ENCODE measurements around the gene ABCA1. TPM values are rescaled to one million over a fixed set of nuclear protein-coding genes. Genes with fewer than 3 reads are reported as not detected.
A peak's percentile ranks its signal among the peaks of the same experiment; 100 is the strongest.
"Not testable (repeated sequence)": the region's sequence is repeated elsewhere in the genome, so short reads cannot be mapped to it uniquely, and the experiment has no call there.

Gene ABCA1
- total RNA-seq, 1 experiment from 2014 or later = 3.6 TPM

GRCh38 chr9:104931256-104931655 lies 3.3 kb upstream of the ABCA1 start:
- H3K4me3 ChIP-seq (ENCODE audit: insufficient read depth, low read depth, low read length) = no peak overlapping the region
- no peaks in the 10 kb centered on the region for H3K36me3 ChIP-seq (replicated peaks; ENCODE audit: control insufficient read depth, insufficient read depth, low read length)
- peaks cover 12% of the 10 kb centered on the region for H3K27me3 ChIP-seq (ENCODE audit: control insufficient read depth, insufficient read depth, low read length)
- DNase-seq = no peak

- peak; percentile 72 for DNase-seq
- Histone ChIP-seq H3K36me3 (replicated peaks; ENCODE audit: control insufficient read depth, insufficient read depth, low read length) (no peaks in the 10 kb centered on the region), H3K27me3 (ENCODE audit: control insufficient read depth, insufficient read depth, low read length) (peaks cover 14% of the 10 kb centered on the region), H3K4me3 (ENCODE audit: insufficient read depth, low read depth, low read length) (peak overlapping the region; percentile 63)
These were observed 591 bp downstream of the ABCA1 start for GRCh38 chr9:104927216-104927911.

GRCh38 chr9:104923740-104924139 lies 4.2 kb downstream of the ABCA1 start:
- Histone ChIP-seq H3K36me3 (replicated peaks; ENCODE audit: control insufficient read depth, insufficient read depth, low read length) (no peaks in the 10 kb centered on the region), H3K27me3 (ENCODE audit: control insufficient read depth, insufficient read depth, low read length) (peaks cover 14% of the 10 kb centered on the region), H3K4me3 (ENCODE audit: insufficient read depth, low read depth, low read length) (no peak overlapping the region)
- no peak for DNase-seq

- peaks cover 14% of the 10 kb centered on the region for H3K27me3 ChIP-seq (ENCODE audit: control insufficient read depth, insufficient read depth, low read length)
- H3K4me3 ChIP-seq (ENCODE audit: insufficient read depth, low read depth, low read length) = no peak overlapping the region
- DNase-seq = no peak
- no peaks in the 10 kb centered on the region for H3K36me3 ChIP-seq (replicated peaks; ENCODE audit: control insufficient read depth, insufficient read depth, low read length)
These were observed 4.7 kb downstream of the ABCA1 start for GRCh38 chr9:104923289-104923688.

GRCh38 chr9:104922748-104923147 lies 5.2 kb downstream of the ABCA1 start:
- not testable (repeated sequence) for DNase-seq; H3K36me3 ChIP-seq (replicated peaks; ENCODE audit: control insufficient read depth, insufficient read depth, low read length); H3K4me3 ChIP-seq (ENCODE audit: insufficient read depth, low read depth, low read length)

GRCh38 chr9:104921067-104921741 lies 6.8 kb downstream of the ABCA1 start:
- H3K4me3 ChIP-seq (ENCODE audit: insufficient read depth, low read depth, low read length) = no peak overlapping the region
- H3K36me3 ChIP-seq (replicated peaks; ENCODE audit: control insufficient read depth, insufficient read depth, low read length) = no peaks in the 10 kb centered on the region
- peaks cover 2% of the 10 kb centered on the region; the same call in 1 of the 2 replicates for H3K27me3 ChIP-seq (ENCODE audit: control insufficient read depth, insufficient read depth, low read length)
- no peak for DNase-seq

More at GRCh38 chr9:104922748-104923147, 5.2 kb downstream of the ABCA1 start:
- H3K27me3 ChIP-seq (ENCODE audit: control insufficient read depth, insufficient read depth, low read length) = peaks cover 14% of the 10 kb centered on the region

- no peaks in the 10 kb centered on the region for H3K36me3 ChIP-seq (replicated peaks; ENCODE audit: control insufficient read depth, insufficient read depth, low read length)
- no peak for DNase-seq
- no peak overlapping the region for H3K4me3 ChIP-seq (ENCODE audit: insufficient read depth, low read depth, low read length)
- no peaks in the 10 kb centered on the region for H3K27me3 ChIP-seq (ENCODE audit: control insufficient read depth, insufficient read depth, low read length)
These were observed 12.2 kb downstream of the ABCA1 start for GRCh38 chr9:104915753-104916152.

GRCh38 chr9:104915049-104915448 lies 12.9 kb downstream of the ABCA1 start:
- no peaks in the 10 kb centered on the region for H3K27me3 ChIP-seq (ENCODE audit: control insufficient read depth, insufficient read depth, low read length)
- no peaks in the 10 kb centered on the region for H3K36me3 ChIP-seq (replicated peaks; ENCODE audit: control insufficient read depth, insufficient read depth, low read length)
- DNase-seq = no peak
- H3K4me3 ChIP-seq (ENCODE audit: insufficient read depth, low read depth, low read length) = no peak overlapping the region

GRCh38 chr9:104914466-104914865 lies 13.5 kb downstream of the ABCA1 start:
- Histone ChIP-seq H3K27me3 (ENCODE audit: control insufficient read depth, insufficient read depth, low read length) (no peaks in the 10 kb centered on the region), H3K4me3 (ENCODE audit: insufficient read depth, low read depth, low read length) (no peak overlapping the region), H3K36me3 (replicated peaks; ENCODE audit: control insufficient read depth, insufficient read depth, low read length) (no peaks in the 10 kb centered on the region)
- DNase-seq = no peak

- H3K36me3 ChIP-seq (replicated peaks; ENCODE audit: control insufficient read depth, insufficient read depth, low read length) = no peaks in the 10 kb centered on the region
- no peaks in the 10 kb centered on the region for H3K27me3 ChIP-seq (ENCODE audit: control insufficient read depth, insufficient read depth, low read length)
- no peak for DNase-seq
- no peak overlapping the region for H3K4me3 ChIP-seq (ENCODE audit: insufficient read depth, low read depth, low read length)
These were observed 15.3 kb downstream of the ABCA1 start for GRCh38 chr9:104912606-104913005.

- H3K4me3 ChIP-seq (ENCODE audit: insufficient read depth, low read depth, low read length) = no peak overlapping the region
- H3K27me3 ChIP-seq (ENCODE audit: control insufficient read depth, insufficient read depth, low read length) = no peaks in the 10 kb centered on the region; the same call in 1 of the 2 replicates
- DNase-seq = no peak
- H3K36me3 ChIP-seq (replicated peaks; ENCODE audit: control insufficient read depth, insufficient read depth, low read length) = no peaks in the 10 kb centered on the region
These were observed 16.8 kb downstream of the ABCA1 start for GRCh38 chr9:104911032-104911607.

- no peaks in the 10 kb centered on the region; the same call in 1 of the 2 replicates for H3K27me3 ChIP-seq (ENCODE audit: control insufficient read depth, insufficient read depth, low read length)
- no peaks in the 10 kb centered on the region for H3K36me3 ChIP-seq (replicated peaks; ENCODE audit: control insufficient read depth, insufficient read depth, low read length)
- DNase-seq = no peak
- H3K4me3 ChIP-seq (ENCODE audit: insufficient read depth, low read depth, low read length) = no peak overlapping the region
These were observed 20.5 kb downstream of the ABCA1 start for GRCh38 chr9:104907278-104907951.

GRCh38 chr9:104906441-104907277 lies 21.3 kb downstream of the ABCA1 start:
- no peaks in the 10 kb centered on the region; the same call in 1 of the 2 replicates for H3K27me3 ChIP-seq (ENCODE audit: control insufficient read depth, insufficient read depth, low read length)
- H3K36me3 ChIP-seq (replicated peaks; ENCODE audit: control insufficient read depth, insufficient read depth, low read length) = no peaks in the 10 kb centered on the region
- DNase-seq = no peak
- H3K4me3 ChIP-seq (ENCODE audit: insufficient read depth, low read depth, low read length) = no peak overlapping the region

- DNase-seq = no peak
- Histone ChIP-seq H3K4me3 (ENCODE audit: insufficient read depth, low read depth, low read length) (no peak overlapping the region), H3K27me3 (ENCODE audit: control insufficient read depth, insufficient read depth, low read length) (no peaks in the 10 kb centered on the region; the same call in 1 of the 2 replicates), H3K36me3 (replicated peaks; ENCODE audit: control insufficient read depth, insufficient read depth, low read length) (no peaks in the 10 kb centered on the region)
These were observed 22.0 kb downstream of the ABCA1 start for GRCh38 chr9:104905931-104906330.

Data from H7 (cell line).